GM19468 (cell line): ENCODE measurements around the gene ZC3HAV1L.
A peak's percentile ranks its signal among the peaks of the same experiment; 100 is the strongest.
"Not testable (repeated sequence)": the region's sequence is repeated elsewhere in the genome, so short reads cannot be mapped to it uniquely, and the experiment has no call there.

Experiments used
- ATAC-seq: cut with Tn5 transposase; IDR thresholded peaks from one replicate; pipeline ENCODE4 v1.9.1; 2021; ENCODE audit warnings: mild to moderate bottlenecking, moderate library complexity, moderate number of reproducible peaks; ENCODE audit not compliant: unreplicated experiment; ENCODE audit errors: extremely low read depth

ZC3HAV1L gene

GRCh38 chr7:139035586-139036353 is at the start of gene ZC3HAV1L:
Gene ZC3HAV1L (minus strand): TSS chr7:139036042. CDS start chr7:139036017, 25 bp downstream.
- ATAC-seq: peak; percentile 73

- ATAC-seq: no peak
These were observed 48.9 kb upstream of the ZC3HAV1L start for GRCh38 chr7:139084709-139085108.

GRCh38 chr7:139081584-139081983 is 45.7 kb upstream of the ZC3HAV1L start:
- ATAC-seq: no peak

- no peak for ATAC-seq
These were observed 45.1 kb upstream of the ZC3HAV1L start for GRCh38 chr7:139080905-139081304.

GRCh38 chr7:139079861-139080260 is 44.0 kb upstream of the ZC3HAV1L start:
- no peak for ATAC-seq

- no peak for ATAC-seq
These were observed 43.1 kb upstream of the ZC3HAV1L start for GRCh38 chr7:139078911-139079310.

- ATAC-seq: no peak
These were observed 42.6 kb upstream of the ZC3HAV1L start for GRCh38 chr7:139078399-139078798.

GRCh38 chr7:139077706-139078105 is 41.9 kb upstream of the ZC3HAV1L start:
- not testable (repeated sequence) for ATAC-seq

GRCh38 chr7:139075871-139076686 is 40.2 kb upstream of the ZC3HAV1L start:
- no peak for ATAC-seq

GRCh38 chr7:139075031-139075652 is 39.3 kb upstream of the ZC3HAV1L start:
- ATAC-seq: no peak

- ATAC-seq: no peak
These were observed 37.0 kb upstream of the ZC3HAV1L start for GRCh38 chr7:139072796-139073195.

- no peak for ATAC-seq
These were observed 35.8 kb upstream of the ZC3HAV1L start for GRCh38 chr7:139071680-139072079.

GRCh38 chr7:139068544-139069399 is 32.9 kb upstream of the ZC3HAV1L start:
- no peak for ATAC-seq

GRCh38 chr7:139066315-139066714 is 30.5 kb upstream of the ZC3HAV1L start:
- no peak for ATAC-seq

- ATAC-seq: no peak
These were observed 29.5 kb upstream of the ZC3HAV1L start for GRCh38 chr7:139065323-139065722.

- no peak for ATAC-seq
These were observed 25.6 kb upstream of the ZC3HAV1L start for GRCh38 chr7:139061416-139061815.

GRCh38 chr7:139060695-139061237 is 24.9 kb upstream of the ZC3HAV1L start:
- no peak for ATAC-seq

- no peak for ATAC-seq
These were observed 24.1 kb upstream of the ZC3HAV1L start for GRCh38 chr7:139059905-139060304.

- no peak for ATAC-seq
These were observed 23.1 kb upstream of the ZC3HAV1L start for GRCh38 chr7:139058943-139059342.

GRCh38 chr7:139055674-139056073 is 19.8 kb upstream of the ZC3HAV1L start:
- no peak for ATAC-seq
